Left lung (tissue), 14 donors: ENCODE results near the gene FAM163A. TPM values are rescaled to one million over a fixed set of nuclear protein-coding genes. Genes with fewer than 3 reads are reported as not detected.
"Not testable (repeated sequence)": the region's sequence is repeated elsewhere in the genome, so short reads cannot be mapped to it uniquely, and the experiment has no call there.

Experiments used
- ATAC-seq: fragments of 200-7000 bp; cut with Tn5 transposase; one replicate; pipeline ENCODE4 v1.9.1; 2020; ENCODE audit warnings: moderate library complexity
- DNase-seq, 4 donors: peaks; one replicate each; pipeline ENCODE4 v3.0.0-alpha.2; 2013 to 2020
- H3K27ac ChIP-seq, 2 donors: fragments of 200-600 bp; sonication (generic) in 1 of 2; one replicate each; pipeline versions ENCODE4 v1.5.0 to v1.8.0; 2020 to 2021
- H3K27me3 ChIP-seq, 2 donors: fragments of 200-600 bp; sonication (generic) in 1 of 2; one replicate each; pipeline versions ENCODE4 v1.5.0 to v1.8.0; 2020 to 2021
- H3K36me3 ChIP-seq, 2 donors: fragments of 200-600 bp; sonication (generic) in 1 of 2; one replicate each; pipeline versions ENCODE4 v1.5.0 to v1.8.0; 2020 to 2021
- H3K4me1 ChIP-seq, 2 donors: fragments of 200-600 bp; one replicate each; pipeline ENCODE4 v1.8.0; 2021
- H3K4me3 ChIP-seq, 2 donors: fragments of 200-600 bp; sonication (generic) in 1 of 2; one replicate each; pipeline versions ENCODE4 v1.5.0 to v1.8.0; 2020 to 2021; ENCODE audit warnings: mild to moderate bottlenecking in 1 of 2
- H3K9me3 ChIP-seq, 2 donors: fragments of 200-600 bp; sonication (generic) in 1 of 2; one replicate each; pipeline versions ENCODE4 v1.5.0 to v1.8.0; 2020 to 2021
- intact Hi-C, 2 donors: fragments of 100-400 bp; cut with DNase I; formaldehyde crosslinking; loops; one replicate each; pipeline versions ENCODE4 v1.11.2 to v1.14.2; 2022
- long read RNA-seq, 12 donors: library from polyadenylated mRNA in 2 of 12; unstranded in 2 of 12; transcript quantifications; one replicate each; pipeline ENCODE4 v2.0.0 and lab custom pipeline, GENCODE V29; 2019 to 2026
- polyA plus RNA-seq, 6 donors: library from polyadenylated mRNA; unstranded; fragments of 120-200 nt; gene quantifications; one replicate each; pipeline ENCODE4 v1.2.1, GENCODE V29; 2013; ENCODE audit not compliant: insufficient read length in 6 of 6
- total RNA-seq, 2 donors: library from RNA; stranded (reverse); fragmentation: NEBNext Ultra II Directional; extraction: Animal tissue kit (Norgen Biotek cat#: 25700); gene quantifications; one replicate each; pipeline ENCODE4 v1.2.1, GENCODE V29; 2021
- TF ChIP-seq, protein P1 (sequence below), 2 donors: fragments of 200-600 bp; sonication (generic) in 1 of 2; IDR thresholded peaks; one replicate each; pipeline versions ENCODE4 v1.5.0 to v1.8.0; 2021; ENCODE audit warnings: antibody characterized with exemption in 2 of 2
- donor health status: DM: no; HTN: yes; CAD: no.
- donor health status: DM: no; HTN: no; CAD: no.

The FAM163A gene
- total RNA-seq (not detected), polyA plus RNA-seq (under 1 TPM; 0.06 to 0.27 (median 0.12) TPM)
- long read RNA-seq, donor 1: 0 reads
- long read RNA-seq, donor 2: 0 reads
- long read RNA-seq, donor 3: 0 reads
- long read RNA-seq, donor 4: 0 reads
- long read RNA-seq, donor 5: 0 reads
- long read RNA-seq, donor 6: 0 reads
- long read RNA-seq, donor 7: 0 reads
- long read RNA-seq, donor 8: 0 reads
- long read RNA-seq, donor 9: 0 reads
- long read RNA-seq, donor 10: 0 reads
- long read RNA-seq, donor 11: 0 reads
- long read RNA-seq, donor 12: 0 reads

DNA sequence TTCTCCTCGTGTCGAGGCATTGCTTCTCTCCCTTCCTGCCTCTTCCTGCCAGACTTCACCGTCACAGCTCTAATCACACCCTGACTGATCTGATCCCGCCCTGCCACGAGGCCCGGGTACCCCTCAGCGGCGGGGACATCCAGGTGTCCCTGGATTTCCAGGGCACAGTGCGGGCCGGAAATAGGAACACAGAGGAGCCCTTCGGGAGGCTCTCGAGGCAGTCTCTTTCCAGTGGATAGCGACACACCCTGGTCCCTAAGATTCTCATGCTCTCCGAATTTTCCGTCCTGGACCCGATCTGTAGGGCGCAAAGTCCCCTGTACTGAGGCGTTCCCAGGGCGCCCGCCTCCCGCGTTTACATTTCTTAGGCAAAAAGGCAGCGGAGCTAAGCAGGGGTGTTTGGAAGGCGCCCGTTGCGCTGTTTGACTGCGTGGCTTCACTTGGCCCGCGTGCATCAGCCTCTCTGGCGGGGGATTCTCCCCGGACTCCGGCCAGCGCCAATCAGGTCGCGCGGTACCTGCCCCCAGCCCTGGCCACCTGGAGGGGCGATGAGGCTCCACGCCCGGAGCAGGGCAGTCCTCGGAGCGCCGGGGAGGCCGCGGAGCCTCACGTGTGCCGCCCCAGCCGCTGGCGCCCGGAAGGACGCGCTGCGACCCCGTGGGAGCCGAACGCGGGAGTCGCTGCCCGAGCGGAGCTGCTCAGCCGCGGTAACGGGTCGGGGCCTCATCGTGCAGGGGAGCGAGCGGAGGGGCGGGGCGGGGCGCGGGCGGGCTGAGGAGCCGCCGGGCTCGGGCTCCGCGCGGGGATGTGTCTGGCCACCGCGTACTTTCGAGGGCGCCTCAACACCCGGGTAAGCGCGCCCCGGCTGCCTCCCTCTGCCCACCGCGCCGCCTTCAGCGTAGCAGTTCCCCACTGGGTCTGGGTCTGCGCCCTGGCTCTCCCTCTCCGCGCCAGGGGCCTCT, at the start of gene FAM163A:
TSS of gene FAM163A (plus strand) at position 575 of the 962 bp plus-strand sequence. CDS start 69,807 bp downstream, outside the sequence.
- Histone ChIP-seq H3K27ac (no peak within 1 kb of the TSS), H3K36me3 (no peaks in the 10 kb centered on the region), H3K27me3 (peaks cover 67 to 77% of the 10 kb centered on the region in 2 donors), H3K9me3 (no peaks in the 10 kb centered on the region), H3K4me3 (peak within 1 kb of the TSS; percentile 5 to 22), H3K4me1 (peaks cover 15 to 21% of the 10 kb centered on the region in 2 donors)
- ATAC-seq: no peak
- peak in 1 of 4 donors; percentile 73 for DNase-seq
- intact Hi-C loops: no loop called here
- TF ChIP-seq, protein P1, sequence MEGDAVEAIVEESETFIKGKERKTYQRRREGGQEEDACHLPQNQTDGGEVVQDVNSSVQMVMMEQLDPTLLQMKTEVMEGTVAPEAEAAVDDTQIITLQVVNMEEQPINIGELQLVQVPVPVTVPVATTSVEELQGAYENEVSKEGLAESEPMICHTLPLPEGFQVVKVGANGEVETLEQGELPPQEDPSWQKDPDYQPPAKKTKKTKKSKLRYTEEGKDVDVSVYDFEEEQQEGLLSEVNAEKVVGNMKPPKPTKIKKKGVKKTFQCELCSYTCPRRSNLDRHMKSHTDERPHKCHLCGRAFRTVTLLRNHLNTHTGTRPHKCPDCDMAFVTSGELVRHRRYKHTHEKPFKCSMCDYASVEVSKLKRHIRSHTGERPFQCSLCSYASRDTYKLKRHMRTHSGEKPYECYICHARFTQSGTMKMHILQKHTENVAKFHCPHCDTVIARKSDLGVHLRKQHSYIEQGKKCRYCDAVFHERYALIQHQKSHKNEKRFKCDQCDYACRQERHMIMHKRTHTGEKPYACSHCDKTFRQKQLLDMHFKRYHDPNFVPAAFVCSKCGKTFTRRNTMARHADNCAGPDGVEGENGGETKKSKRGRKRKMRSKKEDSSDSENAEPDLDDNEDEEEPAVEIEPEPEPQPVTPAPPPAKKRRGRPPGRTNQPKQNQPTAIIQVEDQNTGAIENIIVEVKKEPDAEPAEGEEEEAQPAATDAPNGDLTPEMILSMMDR (IDR thresholded peaks at IDR 0.05): no peak

DNA sequence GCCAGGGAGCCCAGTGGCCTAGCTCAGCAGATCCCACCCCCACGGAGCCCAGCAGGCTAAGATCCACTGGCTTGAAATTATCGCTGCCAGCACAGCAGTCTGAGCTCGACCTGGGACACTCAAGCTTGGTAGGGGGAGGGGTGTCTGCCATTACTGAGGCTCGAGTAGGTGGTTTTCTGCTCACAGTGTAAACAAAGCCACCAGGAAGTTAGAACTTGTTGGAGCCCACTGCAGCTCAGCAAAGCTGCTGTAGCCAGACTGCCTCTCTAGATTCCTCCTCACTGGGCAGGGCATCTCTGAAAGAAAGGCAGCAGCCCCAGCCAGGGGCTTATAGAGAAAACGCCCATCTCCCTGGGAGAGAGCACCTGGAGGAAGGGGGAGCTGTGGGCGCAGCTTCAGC, 48.6 kb upstream of the FAM163A start:
- H3K36me3 ChIP-seq, H3K9me3 ChIP-seq, H3K27ac ChIP-seq, ATAC-seq, intact Hi-C loops, H3K4me3 ChIP-seq, H3K27me3 ChIP-seq, H3K4me1 ChIP-seq, DNase-seq: not testable (repeated sequence)

DNA sequence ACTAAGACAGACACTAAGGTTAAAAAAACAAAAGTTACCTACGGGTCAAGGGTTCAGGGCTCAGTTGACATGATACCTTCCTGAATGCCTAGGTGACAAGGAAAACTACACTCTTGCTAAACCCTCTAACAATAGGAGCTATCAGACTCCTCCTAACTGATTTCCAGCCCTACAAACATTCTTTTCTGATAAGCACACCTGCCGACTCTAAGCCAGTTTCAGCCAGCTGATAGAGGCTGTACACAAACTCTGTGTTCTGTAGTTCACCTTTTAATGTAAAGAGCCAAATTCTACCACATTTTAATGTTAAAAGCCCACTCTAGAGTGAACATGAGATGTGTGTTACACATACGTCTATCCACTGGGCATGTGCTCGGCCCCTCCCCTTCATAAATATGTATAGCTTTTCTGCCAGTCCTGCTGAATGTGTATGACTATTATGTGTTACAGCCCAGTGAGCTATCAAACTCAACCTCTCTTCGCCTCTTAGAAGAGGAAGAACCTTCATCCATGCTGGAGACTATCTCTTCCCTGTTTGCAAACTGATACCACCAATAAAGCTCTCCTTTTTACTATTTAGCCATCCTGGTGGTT, 40.0 kb upstream of the FAM163A start:
- Histone ChIP-seq H3K27ac (no peak overlapping the region), H3K4me1 (no peaks in the 10 kb centered on the region), H3K4me3 (no peak overlapping the region), H3K27me3 (no peaks in the 10 kb centered on the region), H3K9me3 (no peaks in the 10 kb centered on the region), H3K36me3 (no peaks in the 10 kb centered on the region)
- intact Hi-C loops: no loop called here
- no peak for ATAC-seq
- TF ChIP-seq, protein P1 (IDR thresholded peaks at IDR 0.05): no peak
- no peak for DNase-seq

DNA sequence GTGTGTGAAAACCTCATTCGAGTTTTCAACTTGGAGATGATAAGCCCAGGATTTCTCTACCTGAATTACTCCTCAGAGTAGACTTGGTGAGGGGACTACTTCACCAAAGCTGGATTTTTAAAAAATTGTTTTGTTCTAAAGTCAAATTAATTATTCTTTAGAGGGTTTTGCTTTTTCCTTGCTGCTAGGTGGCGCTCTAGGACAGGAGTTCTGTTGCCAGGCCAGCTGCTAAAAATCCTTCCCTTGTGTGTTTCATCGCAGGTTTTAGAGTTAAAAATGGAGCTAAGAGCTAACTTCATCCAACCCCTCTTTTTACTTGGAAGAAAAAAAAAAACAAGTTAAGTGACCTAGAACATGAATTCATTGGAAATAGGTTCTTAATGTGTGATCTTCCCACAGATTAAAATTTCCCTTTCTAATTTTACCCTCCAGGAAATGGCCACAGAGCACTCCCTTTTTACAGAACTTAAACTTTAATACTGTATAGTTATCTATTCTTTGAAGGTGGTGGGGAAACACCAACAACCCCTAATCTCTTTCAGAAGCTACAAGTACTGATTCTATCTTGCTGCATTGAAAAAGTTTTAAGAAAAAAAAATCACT, 36.7 kb upstream of the FAM163A start:
- Histone ChIP-seq H3K9me3 (no peaks in the 10 kb centered on the region), H3K4me3 (no peak overlapping the region), H3K4me1 (peaks cover 0 to 12% of the 10 kb centered on the region in 2 donors), H3K27ac (no peak overlapping the region), H3K36me3 (no peaks in the 10 kb centered on the region), H3K27me3 (no peaks in the 10 kb centered on the region)
- ATAC-seq: peak; percentile 70
- TF ChIP-seq, protein P1 (IDR thresholded peaks at IDR 0.05): peak; percentile 55 to 71
- intact Hi-C loops: loop anchor here (5.0 kb wide), 1 partner anchor 106 kb away; no protein-coding TSS in a partner anchor
- DNase-seq: peak in 2 of 4 donors; percentile 62 to 83

DNA sequence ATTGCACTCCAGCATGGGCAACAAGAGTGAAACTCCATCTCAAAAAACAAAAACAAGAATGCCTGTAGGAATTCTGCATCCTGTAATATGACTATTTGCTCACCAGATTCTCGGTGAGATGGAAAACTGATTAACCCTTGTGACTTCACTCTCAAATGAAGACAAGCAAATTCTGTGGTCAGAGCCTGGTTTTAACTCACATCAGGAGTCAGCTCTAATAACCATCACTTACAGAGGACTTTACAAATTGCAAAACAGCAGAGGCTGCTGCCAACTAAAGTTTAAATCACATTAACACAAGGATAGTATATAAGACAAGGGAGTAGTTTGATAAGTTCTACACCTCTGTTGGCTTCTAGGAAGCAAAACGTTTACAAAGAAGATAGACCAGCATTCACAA, 35.7 kb upstream of the FAM163A start:
- TF ChIP-seq, protein P1 (IDR thresholded peaks at IDR 0.05): no peak
- intact Hi-C loops: loop anchor here (5.0 kb wide), 1 partner anchor 105 kb away; no protein-coding TSS in a partner anchor
- ATAC-seq (no peak), DNase-seq (no peak)
- no peak overlapping the region for H3K27ac ChIP-seq
- no peaks in the 10 kb centered on the region for H3K36me3 ChIP-seq
- no peaks in the 10 kb centered on the region for H3K27me3 ChIP-seq
- H3K4me3 ChIP-seq: no peak overlapping the region
- H3K4me1 ChIP-seq: peaks cover 0 to 12% of the 10 kb centered on the region in 2 donors
- no peaks in the 10 kb centered on the region for H3K9me3 ChIP-seq
